Measurements from ENCODE around the gene RNF149.
"Not testable (repeated sequence)": the region's sequence is repeated elsewhere in the genome, so short reads cannot be mapped to it uniquely, and the experiment has no call there.

Gene RNF149

DNA sequence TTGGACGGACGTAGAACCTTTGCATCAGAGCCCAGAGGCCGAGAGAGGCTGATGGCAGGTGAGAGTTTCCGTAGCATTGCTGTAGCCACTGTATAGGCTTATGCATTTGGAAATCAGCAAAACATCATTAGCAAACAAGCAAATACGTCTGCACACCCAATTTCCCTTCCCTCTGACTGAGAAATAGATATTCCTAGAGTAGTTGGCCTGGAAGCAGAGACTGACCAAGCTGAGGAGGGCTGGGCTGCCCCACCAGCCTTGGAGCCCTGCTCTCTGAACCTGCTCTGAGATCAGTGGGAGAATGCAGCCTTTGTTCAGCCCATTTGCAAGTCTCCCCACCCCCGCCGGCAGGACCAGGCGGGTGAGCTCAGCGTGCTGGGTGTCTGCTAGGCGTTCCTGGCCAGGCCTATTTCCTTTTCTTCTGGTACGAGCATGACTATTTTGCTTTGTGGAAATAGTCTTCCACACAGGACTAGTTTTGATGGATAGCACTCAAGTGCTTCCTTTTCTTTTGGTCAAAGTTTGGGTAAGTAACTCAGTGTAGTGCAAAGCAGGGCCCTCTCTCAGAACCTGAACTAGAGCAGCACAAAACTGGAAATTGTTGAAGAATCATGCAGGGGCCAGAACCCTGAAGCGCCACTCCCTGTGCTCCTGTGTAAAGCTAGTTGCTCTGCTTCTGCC lies 21.9 kb upstream of the RNF149 start:
- peak; percentile 64 for DNase-seq

DNA sequence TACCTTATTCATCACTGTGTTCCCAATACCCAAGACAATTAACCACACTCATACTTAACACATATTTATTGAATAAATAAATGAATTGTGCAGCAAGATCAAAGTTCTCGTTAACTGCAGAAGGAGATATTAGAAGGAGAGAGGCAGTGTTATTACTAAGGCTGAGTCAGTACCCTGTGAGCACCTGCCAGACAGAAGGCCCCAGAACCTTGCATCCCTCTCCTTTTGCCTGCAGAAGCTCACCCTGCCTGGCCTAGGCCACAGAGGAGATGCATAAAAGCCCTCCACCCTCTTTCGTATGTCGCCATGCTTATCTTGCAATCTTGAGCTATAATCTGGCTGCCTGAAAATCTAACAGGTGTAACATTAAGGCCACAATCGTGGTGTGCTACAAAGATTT lies 20.5 kb upstream of the RNF149 start:
- DNase-seq = no peak

- DNase-seq = peak; percentile 27
Observed at GRCh38 chr2:101328474-101329007, 20.0 kb upstream of the RNF149 start.

DNA sequence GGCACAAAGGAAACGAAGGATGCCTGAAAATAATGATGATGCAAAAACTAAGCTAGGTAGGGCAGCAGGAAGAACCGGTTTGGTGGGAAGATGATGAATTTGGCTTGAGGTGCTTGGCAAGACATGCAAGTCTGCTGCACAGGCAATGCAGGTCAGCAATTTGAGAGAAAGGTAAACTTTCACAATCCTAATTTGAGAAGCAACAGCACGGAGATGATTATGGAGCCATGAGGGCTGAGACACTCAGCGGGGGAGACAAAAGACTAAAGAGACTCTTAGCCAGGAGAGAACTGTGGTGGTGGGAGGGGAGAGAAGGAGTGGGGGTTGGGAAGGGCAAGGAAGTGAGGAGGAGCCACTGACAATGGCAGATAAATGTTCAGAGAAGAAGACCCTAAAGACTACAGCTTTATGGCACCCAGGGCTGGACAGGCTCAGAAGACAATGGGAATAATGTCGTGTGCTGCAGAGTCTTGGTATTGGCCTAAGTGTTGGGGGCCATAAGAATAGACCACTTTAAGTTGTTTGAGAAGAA lies 19.4 kb upstream of the RNF149 start:
- no peak for DNase-seq

GRCh38 chr2:101325425-101325824 lies 16.9 kb upstream of the RNF149 start:
- DNase-seq = no peak

- not testable (repeated sequence) for DNase-seq
Observed at GRCh38 chr2:101316568-101316967, 8.1 kb upstream of the RNF149 start.

DNA sequence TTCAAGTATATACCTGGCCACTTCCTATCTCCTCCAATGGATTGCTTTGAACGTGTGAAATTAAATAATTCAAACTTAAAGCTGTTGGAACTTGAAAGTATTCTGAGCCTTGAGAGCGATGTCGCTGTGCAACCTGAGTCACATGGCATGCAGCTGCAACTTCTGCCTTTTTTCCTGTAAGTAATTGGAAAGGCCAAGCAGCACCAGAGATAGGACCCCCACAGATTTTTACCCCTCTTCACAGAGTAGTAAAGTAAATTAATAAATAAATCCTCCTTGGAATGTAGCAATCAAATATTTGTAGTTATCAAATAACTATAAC lies 3.2 kb upstream of the RNF149 start:
- no peak for DNase-seq

- no peak for DNase-seq
Observed at GRCh38 chr2:101310834-101311695, 2.6 kb upstream of the RNF149 start.

DNA sequence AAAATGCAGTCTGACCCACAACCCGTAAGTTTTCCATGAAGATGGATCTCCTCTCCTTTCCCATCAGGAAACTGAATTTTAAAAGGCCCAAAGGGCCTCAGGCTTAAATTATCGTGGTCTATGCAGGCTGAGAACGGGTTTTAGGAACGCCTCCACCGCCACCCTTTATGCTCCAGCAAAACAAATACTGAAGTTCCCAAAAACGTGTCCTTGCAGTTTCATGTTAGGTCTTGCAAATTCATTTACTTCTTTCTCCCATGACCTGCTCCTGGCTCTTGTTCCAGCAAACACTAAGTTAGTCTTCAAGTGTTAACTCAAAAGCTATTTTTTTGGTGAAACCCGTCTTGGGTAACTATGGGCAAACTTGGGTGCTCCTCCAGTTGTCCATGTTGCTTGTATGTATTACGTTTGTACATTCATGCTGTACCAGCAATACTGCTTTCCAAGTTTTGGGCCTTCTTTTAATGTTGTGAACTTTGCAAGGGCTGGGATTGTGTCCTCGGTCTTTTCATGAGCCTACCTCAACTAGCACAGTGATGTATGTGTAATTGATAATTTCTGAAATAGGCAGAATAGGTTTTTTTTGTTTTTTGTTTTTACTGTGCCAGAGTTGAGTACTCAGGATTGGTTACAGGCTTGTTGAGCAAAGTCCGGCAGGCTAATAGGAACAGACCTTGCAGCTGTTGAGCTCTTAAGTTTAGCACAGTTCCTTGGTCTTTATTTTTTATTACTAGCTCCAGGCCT lies 1.8 kb upstream of the RNF149 start:
- DNase-seq = no peak

GRCh38 chr2:101307950-101308431 lies 510 bp downstream of the RNF149 start:
- DNase-seq = peak; percentile 50

DNA sequence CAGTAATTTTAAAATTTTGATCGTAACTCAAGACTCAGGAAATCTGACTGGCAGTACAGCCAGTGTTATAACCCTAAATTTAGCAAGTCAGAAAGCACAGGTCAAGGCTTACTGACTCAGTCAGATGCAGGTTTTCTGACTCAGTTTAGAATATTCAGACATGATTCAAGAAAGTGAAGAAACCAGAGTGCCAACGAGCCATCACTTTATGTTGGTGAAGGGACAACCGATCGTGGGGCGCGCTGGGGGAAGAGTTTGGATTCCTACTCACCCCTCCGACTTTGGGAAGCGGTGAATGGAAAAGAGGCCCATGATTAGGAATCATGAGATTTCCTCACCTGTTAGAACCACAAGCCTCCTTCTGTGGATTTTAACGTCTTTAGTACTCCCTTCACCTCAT lies 998 bp downstream of the RNF149 start:
- DNase-seq = peak; percentile 44

GRCh38 chr2:101306410-101306809 lies 2.1 kb downstream of the RNF149 start:
- peak; percentile 33 for DNase-seq

DNA sequence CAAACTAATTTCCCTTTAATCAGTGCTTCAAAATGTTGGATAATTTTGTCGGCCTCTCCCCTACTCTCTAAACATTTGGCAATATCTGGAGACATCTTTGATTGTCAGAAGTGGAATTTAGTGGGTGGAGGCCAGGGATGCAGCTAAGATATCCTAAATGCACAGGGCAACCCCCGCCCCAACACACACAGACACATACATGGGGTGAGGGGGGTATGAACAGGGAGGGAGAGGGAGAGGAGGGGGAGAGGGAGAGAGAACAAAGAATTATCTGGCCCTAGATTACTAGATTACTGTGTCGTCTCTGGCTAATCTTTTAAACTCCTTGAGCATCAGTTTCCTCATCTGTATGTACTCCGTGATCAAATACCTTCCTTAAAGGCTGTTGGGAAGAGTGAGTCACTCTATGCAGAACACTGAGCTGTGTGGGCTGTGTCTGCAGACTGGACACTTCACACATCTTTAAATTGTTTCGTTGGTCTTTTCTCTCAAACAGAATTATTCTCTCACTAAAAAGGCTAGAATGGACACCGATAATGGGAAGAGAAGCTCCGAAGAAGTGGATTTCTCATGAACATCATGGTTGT lies 2.9 kb downstream of the RNF149 start:
- no peak for DNase-seq

DNA sequence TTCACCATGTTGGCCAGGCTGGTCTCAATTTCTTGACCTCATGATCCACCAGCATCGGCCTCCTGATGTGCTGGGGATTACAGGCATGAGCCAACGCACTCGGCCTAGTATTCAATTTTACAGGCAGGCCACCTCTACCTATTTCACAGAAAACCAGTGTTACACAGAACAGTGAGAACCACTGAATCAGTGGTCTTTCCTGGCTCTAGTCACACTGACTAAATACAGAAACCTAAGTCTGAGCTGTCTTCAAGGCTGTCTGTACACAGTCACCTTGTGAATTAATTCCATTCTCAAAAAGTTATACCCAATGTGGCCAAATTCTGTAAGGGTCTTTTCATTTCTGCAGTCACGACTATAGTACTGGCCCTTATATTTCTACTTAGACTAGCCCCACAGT lies 3.5 kb downstream of the RNF149 start:
- no peak for DNase-seq

GRCh38 chr2:101303688-101304087 lies 4.8 kb downstream of the RNF149 start:
- DNase-seq = no peak

GRCh38 chr2:101302016-101302415 lies 6.5 kb downstream of the RNF149 start:
- DNase-seq = no peak

DNA sequence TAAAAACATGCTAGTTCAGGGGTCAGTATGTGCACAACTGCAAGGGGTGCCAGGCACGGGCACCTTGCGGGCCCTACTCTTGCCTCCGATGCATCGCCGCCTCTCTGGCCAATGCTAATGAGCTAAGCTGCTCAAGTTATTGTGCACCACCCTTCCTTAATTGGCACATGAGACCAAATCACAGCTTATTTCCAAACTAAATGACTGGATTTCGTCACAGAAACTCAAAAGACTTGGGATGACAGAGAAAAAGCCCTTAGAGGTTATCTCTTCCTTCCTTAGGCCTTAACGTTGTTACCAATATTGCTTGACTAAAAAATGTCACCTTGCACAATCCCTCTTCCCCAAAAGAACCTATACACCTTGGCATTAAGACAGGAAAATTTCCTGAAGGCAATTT lies 7.7 kb downstream of the RNF149 start:
- no peak for DNase-seq

- peak; percentile 39 for DNase-seq
Observed at GRCh38 chr2:101300164-101300563, 8.3 kb downstream of the RNF149 start.

GRCh38 chr2:101299604-101300003 lies 8.9 kb downstream of the RNF149 start:
- DNase-seq = no peak

DNA sequence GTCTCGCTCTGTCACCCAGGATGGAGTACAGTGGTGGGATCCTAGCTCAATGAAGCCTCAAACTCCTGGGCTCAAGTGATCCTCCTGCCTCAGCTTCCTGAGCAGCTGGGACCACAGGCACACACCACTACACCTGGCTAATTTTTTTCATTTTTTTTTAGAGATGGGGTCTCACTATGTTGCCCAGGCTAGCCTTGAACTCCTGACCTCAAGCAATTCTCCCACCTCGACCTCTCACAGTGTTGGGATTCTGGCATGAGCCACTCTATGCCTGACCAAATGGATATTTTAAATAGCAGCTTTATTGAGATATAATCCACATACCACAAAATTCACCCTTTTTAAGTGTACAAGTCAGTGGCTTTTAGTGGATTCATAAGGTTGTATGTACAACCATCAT lies 11.1 kb downstream of the RNF149 start:
- DNase-seq = no peak

- no peak for DNase-seq
Observed at GRCh38 chr2:101296371-101296770, 12.1 kb downstream of the RNF149 start.

DNA sequence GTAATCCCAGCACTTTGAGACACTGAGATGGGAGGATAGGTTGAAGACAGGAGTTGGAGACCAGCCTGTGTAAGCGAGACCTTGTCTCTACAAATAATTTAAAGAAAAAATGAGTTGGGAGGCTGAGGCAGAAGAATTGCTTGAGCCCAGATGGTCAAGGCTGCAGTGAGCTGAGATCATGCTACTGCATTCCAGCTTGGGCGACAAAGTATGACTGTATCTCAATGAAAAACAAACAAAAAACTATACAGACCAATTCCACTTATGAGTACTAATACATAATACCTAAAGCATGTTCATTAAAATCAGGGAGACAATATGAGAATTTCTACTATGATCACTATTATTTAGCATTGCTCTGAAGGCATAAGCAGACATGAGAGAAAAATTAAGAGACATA lies 12.6 kb downstream of the RNF149 start:
- DNase-seq = no peak

DNA sequence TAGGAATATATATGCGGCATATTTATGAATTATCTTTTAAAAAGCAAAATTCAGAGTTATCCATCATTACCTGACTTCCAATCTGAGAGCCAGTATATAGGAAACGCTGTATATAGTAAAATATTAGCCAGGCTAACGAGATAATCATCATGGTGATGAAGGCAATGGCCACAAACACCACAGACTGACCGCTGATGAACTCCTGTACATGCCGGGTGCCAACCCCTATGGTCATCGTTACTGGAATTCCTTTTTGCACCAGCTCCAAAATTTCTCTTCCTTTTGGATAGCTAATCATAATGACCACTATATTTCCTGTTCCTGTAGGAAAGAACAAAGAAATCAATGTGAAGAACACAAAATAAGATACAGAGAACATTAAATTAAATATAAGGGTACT lies 13.6 kb downstream of the RNF149 start:
- DNase-seq = no peak
